ENCODE data around the gene BYSL. TPM values are rescaled to one million over a fixed set of nuclear protein-coding genes. Genes with fewer than 3 reads are reported as not detected.

Gene BYSL
- polyA plus RNA-seq, 2 of the 4 experiments (the other 2 are of a cell fraction): 28.8 to 61.8 TPM

DNA sequence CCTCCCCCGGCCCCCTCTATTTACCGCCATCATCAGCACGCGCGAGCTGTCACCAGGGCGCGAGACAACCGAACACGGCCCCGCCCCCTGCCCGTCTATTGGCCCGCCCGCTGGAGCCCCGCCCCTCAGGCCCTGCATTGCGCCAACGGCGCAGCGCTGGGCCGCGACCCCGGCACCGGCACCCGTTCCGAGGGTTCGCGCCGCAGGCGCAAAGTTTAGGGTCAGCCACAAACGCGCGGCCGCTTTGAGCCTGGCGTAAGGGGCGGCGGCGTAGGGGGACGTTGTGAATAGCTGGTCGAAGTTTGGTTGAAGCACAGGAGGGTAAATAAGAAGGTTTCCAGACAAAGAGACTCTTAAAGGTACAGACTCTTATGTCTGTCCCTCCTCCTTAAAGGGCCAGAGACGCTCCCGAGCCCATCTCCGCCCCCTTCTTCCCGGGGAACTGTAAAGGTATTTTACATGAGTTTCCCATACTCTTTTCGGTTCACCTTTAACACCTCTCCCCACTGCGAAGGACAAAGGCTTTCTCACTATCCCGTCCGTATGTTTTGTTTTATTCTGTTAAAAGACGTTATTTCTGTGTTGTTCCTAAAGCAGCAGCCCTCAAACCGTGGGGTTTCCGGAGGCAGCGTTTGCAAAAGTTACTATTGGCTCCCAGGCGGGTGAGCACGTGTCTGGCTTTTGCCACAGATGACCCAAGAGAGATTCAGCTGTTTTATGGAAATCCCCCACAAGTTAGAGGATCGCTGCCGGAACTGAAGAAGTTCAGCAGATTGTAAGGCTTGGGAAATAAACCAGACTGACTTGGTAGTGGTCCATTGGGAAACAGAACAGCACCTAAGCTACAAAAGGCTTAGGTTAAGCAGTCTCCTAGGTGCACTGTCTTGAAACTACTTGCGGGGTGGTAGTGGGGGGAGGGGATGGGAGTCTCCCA, 25.7 kb upstream of the BYSL start, which contains the start of gene USP49 (continued):
- TF ChIP-seq, protein P1, sequence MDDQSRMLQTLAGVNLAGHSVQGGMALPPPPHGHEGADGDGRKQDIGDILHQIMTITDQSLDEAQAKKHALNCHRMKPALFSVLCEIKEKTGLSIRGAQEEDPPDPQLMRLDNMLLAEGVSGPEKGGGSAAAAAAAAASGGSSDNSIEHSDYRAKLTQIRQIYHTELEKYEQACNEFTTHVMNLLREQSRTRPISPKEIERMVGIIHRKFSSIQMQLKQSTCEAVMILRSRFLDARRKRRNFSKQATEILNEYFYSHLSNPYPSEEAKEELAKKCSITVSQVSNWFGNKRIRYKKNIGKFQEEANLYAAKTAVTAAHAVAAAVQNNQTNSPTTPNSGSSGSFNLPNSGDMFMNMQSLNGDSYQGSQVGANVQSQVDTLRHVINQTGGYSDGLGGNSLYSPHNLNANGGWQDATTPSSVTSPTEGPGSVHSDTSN (IDR thresholded peaks at IDR 0.05): no peak

DNA sequence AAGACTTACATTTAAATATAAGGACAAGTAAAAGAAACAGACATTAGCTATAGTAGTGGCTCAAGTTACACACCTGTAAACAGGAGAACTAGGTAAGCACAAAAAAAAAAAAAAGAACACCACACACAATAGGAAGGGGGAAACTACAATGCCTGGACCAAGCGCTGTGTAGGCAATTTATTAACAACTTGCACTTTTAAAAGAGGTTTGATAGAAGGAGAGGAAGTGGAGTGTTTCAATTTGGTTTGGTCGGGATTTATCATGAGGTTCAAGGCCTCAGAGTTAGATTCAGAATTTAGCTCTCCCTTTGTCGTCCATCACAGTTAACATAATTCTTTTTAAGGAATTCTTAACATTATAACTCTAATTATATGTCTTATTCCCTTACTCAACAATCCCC, 25.0 kb upstream of the BYSL start:
- ChIA-PET POLR2A (interaction anchor here (0.6 to 2.3 kb wide), 4 partner anchors 20 to 242 kb away, joined by 3 to 12 read pairs (median 4); partner anchors contain the start of genes BYSL and MED20), CTCF (interaction anchor here (0.9 to 2.3 kb wide), 7 partner anchors 9 to 110 kb away, joined by 3 to 6 read pairs (median 4); partner anchors contain the start of genes BYSL and MED20)
- peak overlapping the region; percentile 95 for H3K4me2 ChIP-seq
- H3K27ac ChIP-seq: peak overlapping the region; percentile 70 to 91
- no peak for DNase-seq (ENCODE audit: low read depth in 1 of 2, low spot score in 1 of 2)
- peak overlapping the region; percentile 78 for H3K4me3 ChIP-seq
- FAIRE-seq: no peak
- 82% methylated on average over 3 of the region's 3 CpGs for WGBS (ENCODE audit: missing lambda C conversion rate)
- H3K4me1 ChIP-seq: peaks cover 24% of the 10 kb centered on the region
- ATAC-seq: no peak
- H3K9me3 ChIP-seq: no peaks in the 10 kb centered on the region
- TF ChIP-seq EHF (CRISPR knock-in tag; IDR thresholded peaks at IDR 0.05) (no peak), HMGXB4 (CRISPR knock-in tag; IDR thresholded peaks at IDR 0.05; ENCODE audit: borderline replicate concordance) (no peak), CHD2 (IDR thresholded peaks at IDR 0.05; ENCODE audit: low read length, partially characterized antibody) (no peak), ESRRA (IDR thresholded peaks at IDR 0.05; ENCODE audit: borderline replicate concordance, low read length) (no peak), SREBF2 (IDR thresholded peaks at IDR 0.05) (no peak), KDM5A (IDR thresholded peaks at IDR 0.05) (no peak)

- CTCF ChIA-PET: interaction anchor here (0.7 to 1.5 kb wide), 4 partner anchors 13 to 143 kb away, joined by 3 to 5 read pairs (median 3); partner anchors contain the start of genes BYSL and MED20
- FAIRE-seq (no peak), ATAC-seq (no peak), DNase-seq (ENCODE audit: low read depth in 1 of 2, low spot score in 1 of 2) (no peak)
- WGBS (ENCODE audit: missing lambda C conversion rate): 77% methylated on average over 1 of the region's 1 CpG
- Histone ChIP-seq H3K4me3 (no peak overlapping the region), H3K4me1 (peaks cover 6% of the 10 kb centered on the region), H3K4me2 (no peak overlapping the region), H3K27ac (no peak overlapping the region), H3K9me3 (no peaks in the 10 kb centered on the region)
- TF ChIP-seq CBX2 (IDR thresholded peaks at IDR 0.05; ENCODE audit: borderline replicate concordance, low read depth) (no peak), RFX5 (IDR thresholded peaks at IDR 0.05) (no peak), NFE2L2 (conservative IDR thresholded peaks at IDR 0.05; ENCODE audit: low read length) (no peak), FOSL2 (IDR thresholded peaks at IDR 0.05) (no peak), FOSL2 (CRISPR knock-in tag; IDR thresholded peaks at IDR 0.05) (no peak), HEYL (CRISPR knock-in tag; IDR thresholded peaks at IDR 0.05) (no peak), HOXB5 (CRISPR knock-in tag; IDR thresholded peaks at IDR 0.05) (no peak), NR3C1 (IDR thresholded peaks at IDR 0.05) (no peak), ZFP36 (IDR thresholded peaks at IDR 0.05; ENCODE audit: borderline replicate concordance, partially characterized antibody) (no peak), JUN (IDR thresholded peaks at IDR 0.05) (no peak)
- POLR2A ChIA-PET: no interaction called here
Measured at GRCh38 chr6:41900861-41901260, 20.4 kb upstream of the BYSL start.
